ENCODE data around the gene HTR6. TPM values are rescaled to one million over a fixed set of nuclear protein-coding genes. Genes with fewer than 3 reads are reported as not detected.

The HTR6 gene
- total and polyA plus RNA-seq, 2 of the 4 experiments (the other 2 are of a cell fraction) = not detected

DNA sequence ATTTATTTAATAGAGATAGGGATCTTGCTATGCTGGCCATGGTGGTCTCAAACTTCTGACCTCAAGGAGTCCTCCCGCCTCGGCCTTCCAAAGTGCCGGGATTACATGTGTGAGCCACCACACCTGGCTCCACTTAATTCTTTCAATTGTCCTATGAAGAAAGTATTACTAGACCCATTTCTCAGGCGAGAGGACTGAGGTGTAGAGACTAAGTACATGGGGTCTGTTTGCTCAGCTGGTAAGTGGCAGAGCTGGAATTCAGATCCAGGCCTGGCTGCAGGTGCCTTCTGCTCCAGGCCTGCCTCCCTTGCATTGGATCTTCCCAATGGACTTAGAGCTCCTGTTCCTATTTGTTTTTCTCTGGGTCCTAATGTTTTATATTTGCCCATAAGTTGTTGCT is 55.5 kb downstream of the HTR6 start:
- no peak overlapping the region for H3K4me3 ChIP-seq (ENCODE audit: insufficient read depth, low read depth, low read length)
- peaks cover 2% of the 10 kb centered on the region; the same call in 1 of the 2 replicates for H3K9me1 ChIP-seq (ENCODE audit: insufficient read depth, low read length)
- H3K36me3 ChIP-seq (ENCODE audit: control insufficient read depth, insufficient read depth, low read length) = no peaks in the 10 kb centered on the region; the same call in 1 of the 2 replicates
- no peak overlapping the region for H2BK5ac ChIP-seq (ENCODE audit: low read depth, low read length, poor library complexity, severe bottlenecking)
- H3K27ac ChIP-seq (ENCODE audit: insufficient read depth, low read length) = no peak overlapping the region
- H4K20me1 ChIP-seq (ENCODE audit: insufficient read depth, low read length) = no peaks in the 10 kb centered on the region
- H3K14ac ChIP-seq (replicated peaks; ENCODE audit: low read depth, low read length) = no peak overlapping the region
- TF ChIP-seq CHD1 (IDR thresholded peaks at IDR 0.05; ENCODE audit: low read depth, low read length) (no peak), POLR2A (IDR thresholded peaks at IDR 0.05; ENCODE audit: low read depth, low read length) (no peak), NFE2L2 (IDR thresholded peaks at IDR 0.05; ENCODE audit: low read depth, low read length) (no peak), CEBPB (IDR thresholded peaks at IDR 0.05; ENCODE audit: low read depth, low read length) (no peak), RCOR1 (IDR thresholded peaks at IDR 0.05; ENCODE audit: insufficient replicate concordance, low read length) (no peak), RAD21 (IDR thresholded peaks at IDR 0.05; ENCODE audit: low read length) (no peak), MAFK (IDR thresholded peaks at IDR 0.05; ENCODE audit: low read depth, low read length) (no peak)
- TF ChIP-seq, protein P1, sequence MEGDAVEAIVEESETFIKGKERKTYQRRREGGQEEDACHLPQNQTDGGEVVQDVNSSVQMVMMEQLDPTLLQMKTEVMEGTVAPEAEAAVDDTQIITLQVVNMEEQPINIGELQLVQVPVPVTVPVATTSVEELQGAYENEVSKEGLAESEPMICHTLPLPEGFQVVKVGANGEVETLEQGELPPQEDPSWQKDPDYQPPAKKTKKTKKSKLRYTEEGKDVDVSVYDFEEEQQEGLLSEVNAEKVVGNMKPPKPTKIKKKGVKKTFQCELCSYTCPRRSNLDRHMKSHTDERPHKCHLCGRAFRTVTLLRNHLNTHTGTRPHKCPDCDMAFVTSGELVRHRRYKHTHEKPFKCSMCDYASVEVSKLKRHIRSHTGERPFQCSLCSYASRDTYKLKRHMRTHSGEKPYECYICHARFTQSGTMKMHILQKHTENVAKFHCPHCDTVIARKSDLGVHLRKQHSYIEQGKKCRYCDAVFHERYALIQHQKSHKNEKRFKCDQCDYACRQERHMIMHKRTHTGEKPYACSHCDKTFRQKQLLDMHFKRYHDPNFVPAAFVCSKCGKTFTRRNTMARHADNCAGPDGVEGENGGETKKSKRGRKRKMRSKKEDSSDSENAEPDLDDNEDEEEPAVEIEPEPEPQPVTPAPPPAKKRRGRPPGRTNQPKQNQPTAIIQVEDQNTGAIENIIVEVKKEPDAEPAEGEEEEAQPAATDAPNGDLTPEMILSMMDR (conservative IDR thresholded peaks at IDR 0.05; ENCODE audit: low read depth, low read length) = no peak
- TF ChIP-seq, protein P2, sequence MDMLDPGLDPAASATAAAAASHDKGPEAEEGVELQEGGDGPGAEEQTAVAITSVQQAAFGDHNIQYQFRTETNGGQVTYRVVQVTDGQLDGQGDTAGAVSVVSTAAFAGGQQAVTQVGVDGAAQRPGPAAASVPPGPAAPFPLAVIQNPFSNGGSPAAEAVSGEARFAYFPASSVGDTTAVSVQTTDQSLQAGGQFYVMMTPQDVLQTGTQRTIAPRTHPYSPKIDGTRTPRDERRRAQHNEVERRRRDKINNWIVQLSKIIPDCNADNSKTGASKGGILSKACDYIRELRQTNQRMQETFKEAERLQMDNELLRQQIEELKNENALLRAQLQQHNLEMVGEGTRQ (IDR thresholded peaks at IDR 0.05; ENCODE audit: low read depth, low read length) = no peak
- no peak overlapping the region for H3K56ac ChIP-seq (ENCODE audit: extremely low read depth, insufficient read depth, low read length)
- H3K23ac ChIP-seq (ENCODE audit: low read depth, low read length) = no peak overlapping the region
- no peaks in the 10 kb centered on the region for H3K9me3 ChIP-seq (ENCODE audit: control insufficient read depth, insufficient read depth, low read length)
- ATAC-seq (ENCODE audit: low read depth) = no peak
- H2BK20ac ChIP-seq (ENCODE audit: low read depth, low read length) = no peak overlapping the region
- no peak for DNase-seq
- H4K5ac ChIP-seq (ENCODE audit: low read depth, low read length) = no peak overlapping the region
- H3K9ac ChIP-seq (ENCODE audit: low read depth, low read length) = no peak overlapping the region
- no peak overlapping the region for H2AK5ac ChIP-seq (ENCODE audit: low read depth, low read length)
- no peak overlapping the region for H2BK15ac ChIP-seq (ENCODE audit: low read depth, low read length)
- POLR2A ChIA-PET (ENCODE audit: unreplicated experiment) = no interaction called here
- no peaks in the 10 kb centered on the region for H3K79me1 ChIP-seq (ENCODE audit: low read depth in 1 of 2, low read length in 2 of 2)
- H3K4ac ChIP-seq (ENCODE audit: low read depth, low read length) = no peak overlapping the region
- WGBS, 2 experiments (ENCODE audit: extremely low coverage in 2 of 2, insufficient read length in 1 of 2) = no CpG with 5 or more reads among the region's 4 CpGs
- CTCF ChIA-PET = no interaction called here
- H2BK120ac ChIP-seq (ENCODE audit: low read depth, low read length) = no peak overlapping the region
- in situ Hi-C loops (cut with MboI; ENCODE audit: low sequenced_read_pairs) (no loop called here), dilution Hi-C loops (cut with HindIII; ENCODE audit: low sequenced_read_pairs, unreplicated experiment) (no loop called here), intact Hi-C loops (cut with micrococcal nuclease) (no loop called here)
- H3K18ac ChIP-seq (ENCODE audit: low read depth, low read length) = no peak overlapping the region
- H2AK9ac ChIP-seq (replicated peaks; ENCODE audit: low read depth, low read length, poor library complexity) = no peak overlapping the region
- no peaks in the 10 kb centered on the region for H3K27me3 ChIP-seq (ENCODE audit: control insufficient read depth, insufficient read depth, low read length)
- no peak overlapping the region for H4K8ac ChIP-seq (ENCODE audit: low read depth in 2 of 2, low read length in 2 of 2)
- H2AFZ ChIP-seq (replicated peaks; ENCODE audit: low read length, poor library complexity) = no peak overlapping the region
- H4K91ac ChIP-seq (ENCODE audit: insufficient read depth, low read depth, low read length) = no peak overlapping the region
- no peak overlapping the region for H3K4me2 ChIP-seq (ENCODE audit: low read depth, low read length)
- no TSS peak for BruUV-seq (replicated peaks)
- H3K4me1 ChIP-seq (ENCODE audit: control insufficient read depth, insufficient read depth, low read length) = no peaks in the 10 kb centered on the region
